Activated CD8-positive, alpha-beta memory T cell treated with anti-CD3 and anti-CD28 coated beads, Interleukin-2, amount 50 U/mL, for 1 hour (primary cell): ENCODE results near the gene PCAT6.

Source experiments
- DNase-seq: peaks from one replicate; pipeline ENCODE4 v3.0.0-alpha.2; 2020; ENCODE audit errors: extremely low read depth

PCAT6 gene

DNA sequence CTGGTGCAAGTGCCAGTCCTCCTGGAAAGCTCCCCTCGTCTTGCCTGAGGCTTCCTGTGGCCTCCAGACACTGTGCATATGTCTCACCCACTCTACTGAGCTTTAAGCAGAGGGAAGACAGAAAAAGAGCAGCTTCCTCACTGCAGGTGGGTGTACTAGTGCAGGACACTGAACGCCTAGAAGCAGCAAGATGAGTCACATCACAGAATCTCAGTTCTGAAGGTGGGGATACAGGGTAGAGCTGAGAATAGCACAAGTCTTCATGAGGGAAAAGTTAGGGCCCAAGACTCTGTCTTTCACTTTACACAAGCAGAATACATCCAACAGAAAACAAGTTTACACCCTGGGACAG lies 37.4 kb downstream of the PCAT6 start:
- no peak for DNase-seq

DNA sequence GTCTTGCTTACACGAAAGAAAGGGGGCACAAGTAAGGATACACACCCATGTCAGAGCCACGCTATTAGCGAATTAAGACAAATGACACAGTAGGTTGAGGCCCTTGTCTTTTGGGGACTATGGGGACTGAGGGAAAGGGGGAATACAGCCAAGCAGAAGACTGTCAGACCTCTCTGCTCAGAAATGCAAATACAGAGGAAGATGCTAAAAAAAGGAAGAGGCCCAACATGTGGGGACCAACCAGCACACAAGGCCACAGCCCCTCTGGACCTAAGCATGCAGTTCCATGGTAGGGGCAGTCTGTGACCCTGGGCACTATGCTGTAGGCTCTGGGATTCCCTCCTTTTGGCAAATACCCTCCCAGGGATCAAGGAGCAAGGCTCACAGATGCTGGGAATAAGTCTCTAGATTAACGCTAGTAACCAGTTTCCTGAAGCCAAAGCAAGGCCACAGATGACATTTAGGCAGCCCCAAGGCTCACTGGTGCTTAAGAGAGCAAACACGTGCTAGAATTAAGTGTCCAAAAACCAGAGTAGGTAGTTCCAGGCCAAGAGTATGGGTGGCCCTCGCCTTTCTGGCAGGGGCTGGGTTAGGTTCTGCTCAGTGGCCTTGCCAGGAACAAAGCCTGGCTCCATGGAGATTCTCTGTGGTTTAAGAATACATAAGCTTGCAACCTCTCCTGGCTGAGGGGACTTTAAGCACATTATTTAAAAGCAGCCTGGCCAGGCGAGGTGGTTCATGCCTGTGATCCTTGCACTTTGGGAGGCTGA lies 40.0 kb downstream of the PCAT6 start:
- no peak for DNase-seq

DNA sequence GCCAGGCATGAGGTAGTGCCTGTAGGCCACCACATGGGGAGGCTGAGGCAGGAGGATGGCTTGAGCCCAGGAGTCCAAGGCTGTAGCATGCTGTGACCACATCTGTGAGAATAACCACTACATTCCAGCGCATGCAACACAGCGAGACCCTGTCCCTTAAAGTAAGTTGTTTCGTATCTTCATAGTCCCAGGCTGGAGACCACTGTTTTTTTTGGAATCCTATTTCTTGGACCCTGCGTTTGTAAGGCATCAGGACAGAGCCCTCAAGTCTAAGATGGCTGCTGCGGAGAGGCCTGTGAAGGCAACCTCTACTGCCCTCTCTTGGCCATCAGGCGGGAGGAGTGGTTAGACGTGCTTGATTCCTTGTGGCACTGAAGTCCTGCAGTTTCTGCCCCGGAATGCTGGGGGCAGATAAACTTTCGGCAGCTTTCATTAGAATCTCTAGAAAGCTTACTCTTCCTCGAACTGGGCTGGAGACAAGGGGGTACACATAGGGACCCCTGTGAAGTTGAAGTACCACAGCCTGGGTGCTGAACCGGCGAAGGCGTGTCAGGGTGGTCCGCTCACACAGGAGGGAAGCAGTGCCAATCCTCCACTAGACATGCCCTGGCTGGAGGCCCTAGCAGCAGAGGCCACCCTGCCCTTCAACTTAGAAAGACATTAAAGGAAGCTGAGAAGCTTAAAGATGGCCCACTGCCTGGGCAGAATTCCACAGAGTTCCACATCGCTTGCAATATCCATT lies 41.6 kb downstream of the PCAT6 start:
- DNase-seq = no peak

DNA sequence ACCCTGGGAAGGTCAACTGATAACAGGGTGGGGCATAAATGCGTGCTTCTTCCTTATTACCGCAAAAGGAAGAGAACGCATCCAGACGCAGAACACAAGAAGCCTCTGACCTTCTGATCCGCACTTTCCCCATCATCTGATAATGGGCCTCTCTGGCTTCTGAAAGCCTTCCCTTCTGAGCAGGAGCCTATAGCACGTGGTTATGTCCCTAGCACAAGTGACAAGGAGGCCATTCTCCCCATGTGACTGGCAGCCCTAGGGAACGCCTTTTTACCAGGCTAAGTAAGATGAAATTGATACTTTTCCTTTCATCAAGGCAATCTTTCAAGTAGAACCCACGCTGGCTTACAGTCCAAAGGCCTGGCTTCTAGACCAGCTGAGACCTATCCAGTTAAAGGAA lies 44.0 kb downstream of the PCAT6 start:
- no peak for DNase-seq

DNA sequence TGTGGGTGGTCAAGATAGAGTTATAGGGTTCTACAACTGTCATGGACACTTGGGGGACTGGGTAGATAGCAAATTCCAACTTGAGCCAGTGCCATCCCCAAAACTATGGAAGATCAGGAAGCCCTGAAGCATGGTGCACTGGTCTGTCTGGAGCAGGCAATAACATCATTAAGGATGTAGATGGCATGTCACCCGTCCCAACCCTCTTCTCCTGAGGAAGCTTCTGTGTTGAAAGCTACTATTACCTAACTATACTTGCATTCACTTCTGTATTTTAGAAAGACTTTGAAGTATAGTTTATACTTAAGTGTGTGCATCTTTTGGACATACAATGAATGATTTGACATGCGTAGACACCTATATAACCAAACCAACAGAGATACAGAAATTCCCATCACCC lies 45.3 kb downstream of the PCAT6 start:
- DNase-seq = no peak

DNA sequence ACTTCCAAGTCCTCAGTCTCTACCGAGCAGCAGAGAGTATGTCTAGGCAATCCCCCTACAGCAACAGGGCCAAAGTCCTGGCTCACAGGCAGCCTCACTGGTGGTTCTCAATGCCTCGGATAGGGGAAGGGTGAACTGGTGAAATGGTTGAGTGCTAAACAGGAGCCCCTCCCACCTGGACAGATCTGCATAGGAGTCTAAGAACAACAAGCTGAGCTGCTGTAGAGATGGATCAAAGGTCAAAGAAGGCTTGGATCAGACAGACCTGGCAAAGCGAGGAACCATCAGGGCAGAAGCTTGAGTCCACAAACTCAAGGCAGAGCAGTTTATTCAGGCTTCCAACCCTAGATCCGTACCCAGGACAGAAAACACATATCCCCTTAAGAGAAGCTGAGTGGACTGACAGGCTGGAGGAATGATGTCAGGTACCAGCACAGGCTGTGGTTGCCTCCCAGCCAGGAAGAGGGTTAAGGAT lies 46.4 kb downstream of the PCAT6 start:
- no peak for DNase-seq

DNA sequence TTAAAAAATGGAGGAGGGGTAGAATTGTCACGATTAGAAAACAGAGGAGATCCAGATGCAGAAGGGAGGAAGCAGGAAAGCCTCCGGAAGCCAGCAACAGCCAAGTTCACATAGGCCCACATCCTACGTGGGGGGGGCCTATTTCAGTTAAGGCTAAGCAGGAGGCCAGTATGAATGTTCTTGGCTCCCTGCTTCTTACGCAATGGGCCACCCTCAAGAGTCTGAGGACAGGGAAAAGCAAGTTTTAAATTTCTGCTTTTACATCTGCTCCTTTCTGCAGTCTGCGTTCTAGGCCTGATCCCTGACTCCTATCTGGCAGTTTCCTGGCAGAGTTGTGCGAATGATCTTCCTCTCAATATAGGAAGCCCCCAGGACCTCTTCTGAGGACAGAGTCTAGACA lies 47.6 kb downstream of the PCAT6 start:
- no peak for DNase-seq

DNA sequence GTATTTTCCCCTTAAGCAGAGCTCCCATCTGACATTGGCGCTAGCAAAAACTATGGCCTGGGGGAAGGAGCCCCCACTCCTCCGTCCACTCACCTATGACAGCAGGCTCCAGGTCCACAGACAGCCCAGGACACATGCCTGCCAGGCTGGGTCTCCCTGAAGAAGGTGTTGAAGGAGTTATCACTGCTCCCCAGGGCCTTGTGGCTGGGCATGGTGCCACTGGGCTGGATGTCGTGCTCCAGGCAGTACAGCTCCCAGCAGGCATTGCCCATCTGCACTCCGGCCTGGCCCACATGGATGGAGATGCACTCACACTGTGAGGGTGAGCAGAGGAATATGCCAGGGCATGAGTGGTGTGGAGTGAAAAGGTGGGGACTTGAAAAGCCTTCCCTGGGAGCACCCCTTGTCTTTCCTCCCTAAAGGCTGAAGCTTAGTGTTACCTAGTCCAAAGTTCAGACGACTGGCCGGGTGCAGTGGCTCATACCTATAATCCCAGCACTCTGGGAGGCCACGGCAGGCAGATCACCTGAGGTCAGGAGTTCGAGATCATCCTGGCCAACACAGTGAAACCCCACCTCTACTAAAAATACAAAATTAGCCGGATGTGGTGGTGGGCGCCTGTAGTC lies 48.1 kb downstream of the PCAT6 start:
- DNase-seq = no peak

DNA sequence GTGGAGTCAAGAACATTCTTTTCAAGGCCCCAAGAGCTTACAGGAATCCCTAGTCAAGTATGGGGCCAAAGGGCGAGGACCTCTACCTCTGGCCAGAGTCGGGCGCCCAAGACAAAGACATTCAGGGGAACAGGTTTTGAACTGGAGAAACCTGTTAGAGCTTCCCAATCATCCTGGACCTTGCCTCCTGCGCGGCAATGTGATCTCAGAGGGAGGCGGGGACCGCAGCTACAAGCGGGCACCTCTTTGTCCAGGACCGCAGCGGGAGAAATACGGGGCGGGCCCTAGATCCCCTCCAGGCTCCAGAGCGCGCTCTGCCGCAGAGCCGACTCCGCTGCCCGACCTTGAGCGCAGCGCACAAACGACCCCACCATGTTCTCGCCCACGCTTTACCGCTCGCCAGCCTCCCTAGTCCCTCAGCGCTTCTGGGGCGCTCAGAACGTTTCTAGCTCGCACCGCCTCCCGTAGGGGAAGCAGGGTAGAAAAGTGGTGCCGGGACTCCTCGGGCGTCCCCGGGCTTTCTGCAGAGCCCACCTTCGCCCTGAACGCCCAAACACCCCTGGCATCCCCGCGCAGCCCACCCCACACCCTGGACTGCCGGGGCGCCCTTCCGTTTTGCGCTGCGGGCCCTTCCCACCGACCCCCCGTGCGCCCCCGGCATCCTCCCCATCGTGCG lies 50.1 kb downstream of the PCAT6 start:
- no peak for DNase-seq
